Nucleus accumbens (tissue), 56 donors: Measurements from ENCODE around the gene P2RX3.

Experiments
- DNase-seq, 56 donors: peaks; one replicate each; lab custom pipeline; 2025; lab: John Stamatoyannopoulos, UW

Gene P2RX3

GRCh38 chr11:57409321-57410100, 71.4 kb downstream of the P2RX3 start:
- no peak for DNase-seq

- DNase-seq = no peak
These were observed 72.1 kb downstream of the P2RX3 start for GRCh38 chr11:57410287-57410686.

GRCh38 chr11:57413681-57414080, 75.5 kb downstream of the P2RX3 start:
- no peak for DNase-seq

- DNase-seq = no peak
These were observed 76.6 kb downstream of the P2RX3 start for GRCh38 chr11:57414612-57415212.

- no peak for DNase-seq
These were observed 78.3 kb downstream of the P2RX3 start for GRCh38 chr11:57416436-57416835.

GRCh38 chr11:57417056-57417455, 78.9 kb downstream of the P2RX3 start:
- no peak for DNase-seq

GRCh38 chr11:57418131-57418530, 80.0 kb downstream of the P2RX3 start:
- no peak for DNase-seq

GRCh38 chr11:57419146-57419545, 81.0 kb downstream of the P2RX3 start:
- DNase-seq = no peak

- no peak for DNase-seq
These were observed 82.9 kb downstream of the P2RX3 start for GRCh38 chr11:57421066-57421465.

GRCh38 chr11:57421805-57422204, 83.7 kb downstream of the P2RX3 start:
- no peak for DNase-seq
